Measurements from ENCODE around the gene PTPRN2. TPM values are rescaled to one million over a fixed set of nuclear protein-coding genes. Genes with fewer than 3 reads are reported as not detected.
"Not testable (repeated sequence)": the region's sequence is repeated elsewhere in the genome, so short reads cannot be mapped to it uniquely, and the experiment has no call there.

PTPRN2 gene
- total RNA-seq, 2 experiments from 2014 or later = 7.0 to 7.2 TPM

GRCh38 chr7:158312789-158313188 lies 274.8 kb downstream of the PTPRN2 start:
- H3K9me3 Mint-ChIP-seq (ENCODE audit: insufficient read depth) = peaks cover 33% of the 10 kb centered on the region
- H3K4me1 Mint-ChIP-seq (ENCODE audit: low read depth) = no peaks in the 10 kb centered on the region
- ATAC-seq (no peak), DNase-seq (no peak)
- no peak overlapping the region for H3K27ac Mint-ChIP-seq
- H3K27me3 Mint-ChIP-seq (ENCODE audit: low read depth) = peaks cover 4% of the 10 kb centered on the region
- ChIA-PET POLR2A (no interaction called here), CTCF (no interaction called here)
- H3K36me3 Mint-ChIP-seq (ENCODE audit: low read depth) = no peaks in the 10 kb centered on the region
- H3K4me3 Mint-ChIP-seq = no peak overlapping the region

- no peaks in the 10 kb centered on the region for H3K27me3 Mint-ChIP-seq (ENCODE audit: low read depth)
- ChIA-PET POLR2A (no interaction called here), CTCF (no interaction called here)
- H3K27ac Mint-ChIP-seq = no peak overlapping the region
- H3K36me3 Mint-ChIP-seq (ENCODE audit: low read depth) = no peaks in the 10 kb centered on the region
- ATAC-seq (no peak), DNase-seq (no peak)
- no peaks in the 10 kb centered on the region for H3K4me1 Mint-ChIP-seq (ENCODE audit: low read depth)
- peaks cover 35% of the 10 kb centered on the region for H3K9me3 Mint-ChIP-seq (ENCODE audit: insufficient read depth)
- H3K4me3 Mint-ChIP-seq = no peak overlapping the region
Measured at GRCh38 chr7:158311791-158312190, 275.8 kb downstream of the PTPRN2 start.

DNA sequence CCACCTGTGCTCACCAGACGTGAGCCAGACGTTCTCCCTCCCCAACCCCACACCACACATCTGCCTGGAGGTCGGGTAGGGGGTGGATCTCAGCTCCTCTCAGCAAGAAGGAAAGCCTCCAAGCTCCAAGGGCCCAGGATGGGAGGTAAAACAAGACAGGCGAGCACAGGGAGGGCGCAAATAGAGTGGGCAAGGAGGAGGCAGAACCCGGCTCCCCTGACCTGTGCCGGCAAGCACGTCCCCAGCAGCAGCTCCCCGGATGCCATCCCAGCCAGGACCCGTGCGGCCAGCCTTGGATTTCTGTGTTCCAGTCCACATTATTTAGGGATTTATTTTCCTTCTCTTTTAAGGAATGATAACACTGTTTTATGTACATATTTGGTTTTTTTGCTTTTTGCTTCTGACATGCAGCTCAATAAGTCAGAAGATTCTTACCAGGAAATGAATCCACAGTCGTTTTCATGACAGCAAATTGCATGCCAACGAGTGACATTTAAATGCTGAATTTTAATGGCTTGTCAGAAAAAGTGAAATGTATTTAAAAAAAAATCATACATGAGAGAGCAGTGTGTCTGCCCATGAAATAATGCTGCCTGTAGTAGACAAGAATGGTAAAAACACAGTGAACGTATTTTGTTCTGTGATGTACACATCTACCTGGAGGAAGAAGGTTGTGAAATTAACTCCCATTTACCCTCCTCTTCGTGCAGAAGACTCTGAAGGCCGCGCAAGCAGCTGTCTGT lies 276.5 kb downstream of the PTPRN2 start:
- H3K36me3 Mint-ChIP-seq (ENCODE audit: low read depth) = no peaks in the 10 kb centered on the region
- H3K4me1 Mint-ChIP-seq (ENCODE audit: low read depth) = no peaks in the 10 kb centered on the region
- no peak for ATAC-seq
- H3K9me3 Mint-ChIP-seq (ENCODE audit: insufficient read depth) = peaks cover 35% of the 10 kb centered on the region
- H3K4me3 Mint-ChIP-seq = no peak overlapping the region
- CTCF ChIA-PET = no interaction called here
- POLR2A ChIA-PET = no interaction called here
- H3K27ac Mint-ChIP-seq = no peak overlapping the region
- peaks cover 2% of the 10 kb centered on the region for H3K27me3 Mint-ChIP-seq (ENCODE audit: low read depth)
- no peak for DNase-seq

DNA sequence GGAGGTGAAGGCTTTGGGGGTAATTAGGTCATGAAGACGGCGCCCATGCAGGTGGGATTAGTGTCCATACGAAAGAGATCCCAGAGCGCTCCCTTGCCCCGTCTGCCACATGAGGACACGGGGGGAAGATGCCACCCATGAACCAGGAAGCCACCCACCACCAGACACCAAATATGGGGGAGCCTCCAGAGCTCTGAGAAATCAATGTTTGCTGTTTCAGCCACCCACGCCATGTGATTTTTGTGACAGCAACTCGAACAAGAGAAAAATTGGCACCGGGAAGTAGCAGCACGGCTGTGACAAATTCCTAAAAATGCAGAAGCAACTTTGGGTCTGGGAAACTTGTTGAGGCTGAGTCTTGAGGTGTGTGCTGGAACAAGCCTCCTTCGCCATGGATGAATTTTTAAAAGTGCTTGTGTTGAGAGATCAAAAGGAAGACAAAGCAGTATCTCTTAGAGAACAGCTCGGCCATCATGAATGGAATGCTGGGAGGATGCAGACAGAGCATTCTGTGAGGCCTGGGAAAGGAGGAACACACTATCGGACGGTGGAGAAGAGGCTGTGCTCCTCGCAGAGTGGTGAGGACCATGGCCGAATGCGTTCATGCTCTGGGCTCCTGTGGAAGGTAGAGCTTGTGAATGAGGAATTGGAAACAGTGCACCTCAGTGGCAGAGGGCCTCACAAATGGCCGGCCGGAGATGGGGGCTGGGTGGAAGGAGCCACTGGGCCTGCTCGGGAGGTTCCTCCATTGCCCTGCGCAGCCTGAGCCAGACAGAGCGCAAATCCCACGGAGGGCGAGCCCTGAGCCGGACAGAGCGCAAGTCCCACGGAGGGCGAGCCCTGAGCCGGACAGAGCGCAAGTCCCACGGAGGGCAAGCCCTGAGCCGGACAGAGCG lies 277.5 kb downstream of the PTPRN2 start:
- ATAC-seq = no peak

DNA sequence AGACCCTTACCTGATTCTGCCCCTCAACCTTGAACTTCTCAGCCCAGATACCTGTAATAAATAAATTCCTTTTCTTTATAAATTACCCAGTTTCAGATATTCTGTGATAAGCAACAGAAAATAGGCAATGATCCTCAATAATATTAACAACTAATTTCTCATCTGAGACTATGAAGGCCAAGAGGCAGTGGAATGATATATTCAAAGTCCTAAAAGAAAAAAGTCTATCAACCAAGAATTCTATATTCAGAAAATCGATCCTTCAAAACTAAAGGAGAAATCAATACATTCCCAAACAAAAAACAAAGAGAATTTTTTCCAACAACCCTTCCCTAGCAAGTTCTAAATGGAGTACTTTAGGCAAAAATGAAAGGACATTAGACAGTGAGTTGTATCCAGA lies 279.6 kb downstream of the PTPRN2 start:
- ATAC-seq (no peak), DNase-seq (no peak)
- H3K27me3 Mint-ChIP-seq (ENCODE audit: low read depth) = peaks cover 2% of the 10 kb centered on the region
- no peak overlapping the region for H3K27ac Mint-ChIP-seq
- POLR2A ChIA-PET = no interaction called here
- no peaks in the 10 kb centered on the region for H3K4me1 Mint-ChIP-seq (ENCODE audit: low read depth)
- no peaks in the 10 kb centered on the region for H3K36me3 Mint-ChIP-seq (ENCODE audit: low read depth)
- CTCF ChIA-PET = no interaction called here
- H3K4me3 Mint-ChIP-seq = no peak overlapping the region
- peaks cover 32% of the 10 kb centered on the region for H3K9me3 Mint-ChIP-seq (ENCODE audit: insufficient read depth)

More for the DNA sequence above, 277.5 kb downstream of the PTPRN2 start:
- Mint-ChIP-seq H3K27ac (no peak overlapping the region), H3K9me3 (ENCODE audit: insufficient read depth) (peaks cover 32% of the 10 kb centered on the region), H3K27me3 (ENCODE audit: low read depth) (peaks cover 2% of the 10 kb centered on the region), H3K4me3 (no peak overlapping the region), H3K4me1 (ENCODE audit: low read depth) (no peaks in the 10 kb centered on the region), H3K36me3 (ENCODE audit: low read depth) (no peaks in the 10 kb centered on the region)
- POLR2A ChIA-PET = no interaction called here
- no peak for DNase-seq
- CTCF ChIA-PET = no interaction called here

- H3K36me3 Mint-ChIP-seq (ENCODE audit: low read depth); POLR2A ChIA-PET; H3K4me3 Mint-ChIP-seq; DNase-seq; H3K9me3 Mint-ChIP-seq (ENCODE audit: insufficient read depth); ATAC-seq; H3K27me3 Mint-ChIP-seq (ENCODE audit: low read depth); H3K27ac Mint-ChIP-seq; CTCF ChIA-PET; H3K4me1 Mint-ChIP-seq (ENCODE audit: low read depth): not testable (repeated sequence)
Measured at GRCh38 chr7:158304072-158304471, 283.6 kb downstream of the PTPRN2 start.

DNA sequence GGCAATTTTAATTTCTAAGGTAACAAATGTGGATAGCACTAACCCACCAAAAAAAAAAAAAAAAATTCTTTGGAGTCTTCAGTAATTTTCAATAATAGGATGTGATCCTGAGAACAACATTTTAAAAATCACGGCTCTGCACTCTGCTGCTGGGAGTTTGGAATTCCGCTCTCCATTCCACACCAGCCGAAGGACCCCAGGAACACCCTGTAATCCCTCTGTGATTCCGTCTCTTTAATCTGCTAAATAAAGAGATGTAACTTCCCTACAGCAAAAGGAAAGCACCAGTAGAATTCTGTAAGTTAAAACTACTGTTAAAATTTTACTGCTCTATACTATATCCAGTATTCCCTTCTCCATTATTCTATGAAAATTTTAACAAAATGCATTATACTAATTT lies 284.5 kb downstream of the PTPRN2 start:
- H3K9me3 Mint-ChIP-seq (ENCODE audit: insufficient read depth) = peaks cover 4% of the 10 kb centered on the region
- no peak overlapping the region for H3K27ac Mint-ChIP-seq
- CTCF ChIA-PET = no interaction called here
- H3K27me3 Mint-ChIP-seq (ENCODE audit: low read depth) = peaks cover 2% of the 10 kb centered on the region
- POLR2A ChIA-PET = no interaction called here
- H3K4me3 Mint-ChIP-seq = no peak overlapping the region
- H3K36me3 Mint-ChIP-seq (ENCODE audit: low read depth) = no peaks in the 10 kb centered on the region
- ATAC-seq = no peak
- no peak for DNase-seq
- no peaks in the 10 kb centered on the region for H3K4me1 Mint-ChIP-seq (ENCODE audit: low read depth)

DNA sequence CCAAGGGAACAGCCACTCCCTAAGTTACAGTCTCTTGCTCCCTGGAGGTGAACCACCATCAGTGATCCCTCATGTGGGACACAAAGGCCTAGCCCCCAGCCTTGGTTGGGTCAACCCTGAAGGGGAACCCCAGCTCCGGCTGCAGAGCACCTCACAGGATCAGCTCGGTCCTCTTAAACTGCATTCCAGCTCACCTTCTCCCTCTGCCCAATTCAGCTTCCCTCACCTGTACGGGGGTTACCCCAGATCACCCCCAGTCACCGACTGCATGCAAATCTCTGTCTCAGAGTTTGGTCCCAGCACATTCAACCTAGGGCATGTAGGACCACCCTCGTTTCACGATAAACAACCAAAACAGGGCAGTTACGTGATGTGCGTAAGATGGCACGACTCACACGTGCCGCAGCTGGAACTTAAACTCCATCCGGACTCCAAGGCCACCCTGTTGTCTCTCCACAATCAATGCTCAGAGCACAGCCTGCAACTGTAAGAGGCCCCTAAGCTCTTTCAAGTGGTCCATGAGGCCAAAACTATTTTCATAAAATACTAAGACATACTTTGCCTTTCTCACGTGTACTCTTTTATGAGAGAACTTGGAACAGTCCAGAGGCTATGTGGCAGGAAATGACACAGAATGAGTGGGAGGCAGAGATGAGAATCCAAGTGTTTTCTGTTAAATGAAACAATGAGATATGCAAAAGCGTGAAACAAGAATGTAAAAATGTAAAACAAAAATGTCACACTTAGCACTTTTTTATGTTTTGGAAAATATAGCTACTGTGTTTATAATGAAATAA lies 285.2 kb downstream of the PTPRN2 start:
- DNase-seq (peak; percentile 6), ATAC-seq (no peak)
- Mint-ChIP-seq H3K9me3 (ENCODE audit: insufficient read depth) (no peaks in the 10 kb centered on the region), H3K4me1 (ENCODE audit: low read depth) (no peaks in the 10 kb centered on the region), H3K27me3 (ENCODE audit: low read depth) (peaks cover 2% of the 10 kb centered on the region), H3K4me3 (no peak overlapping the region), H3K36me3 (ENCODE audit: low read depth) (no peaks in the 10 kb centered on the region), H3K27ac (no peak overlapping the region)
- ChIA-PET POLR2A (no interaction called here), CTCF (no interaction called here)

GRCh38 chr7:158301207-158301606 lies 286.4 kb downstream of the PTPRN2 start:
- CTCF ChIA-PET = no interaction called here
- H3K36me3 Mint-ChIP-seq (ENCODE audit: low read depth) = no peaks in the 10 kb centered on the region

DNA sequence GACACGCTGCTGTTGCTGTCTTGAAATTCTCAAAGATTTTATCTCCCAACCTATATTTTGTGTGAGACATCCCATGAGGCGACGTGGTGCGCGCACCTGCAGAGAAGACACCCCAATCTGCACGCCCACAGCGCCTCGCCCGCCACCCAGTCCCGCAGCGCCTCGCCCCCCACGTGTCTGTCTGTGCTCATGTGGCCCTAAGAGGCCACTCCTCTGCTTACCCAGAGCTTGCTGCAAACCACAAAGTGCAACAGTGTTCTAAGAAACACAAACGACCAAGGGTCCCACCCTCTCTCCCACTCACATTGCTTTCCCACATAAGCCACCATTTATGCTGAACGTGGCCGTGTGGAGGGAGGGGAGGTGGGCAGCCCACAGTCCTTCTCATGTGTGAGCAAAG lies 287.2 kb downstream of the PTPRN2 start:
- peak; percentile 7 for DNase-seq
- ChIA-PET CTCF (no interaction called here), POLR2A (no interaction called here)
- Mint-ChIP-seq H3K36me3 (ENCODE audit: low read depth) (no peaks in the 10 kb centered on the region), H3K4me1 (ENCODE audit: low read depth) (no peaks in the 10 kb centered on the region), H3K27me3 (ENCODE audit: low read depth) (no peaks in the 10 kb centered on the region), H3K27ac (no peak overlapping the region), H3K4me3 (no peak overlapping the region), H3K9me3 (ENCODE audit: insufficient read depth) (no peaks in the 10 kb centered on the region)
- no peak for ATAC-seq

More at GRCh38 chr7:158301207-158301606, 286.4 kb downstream of the PTPRN2 start:
- ATAC-seq (no peak), DNase-seq (peak; percentile 14)
- Mint-ChIP-seq H3K4me3 (no peak overlapping the region), H3K4me1 (ENCODE audit: low read depth) (no peaks in the 10 kb centered on the region), H3K27me3 (ENCODE audit: low read depth) (no peaks in the 10 kb centered on the region), H3K27ac (no peak overlapping the region), H3K9me3 (ENCODE audit: insufficient read depth) (no peaks in the 10 kb centered on the region)
- POLR2A ChIA-PET = no interaction called here

DNA sequence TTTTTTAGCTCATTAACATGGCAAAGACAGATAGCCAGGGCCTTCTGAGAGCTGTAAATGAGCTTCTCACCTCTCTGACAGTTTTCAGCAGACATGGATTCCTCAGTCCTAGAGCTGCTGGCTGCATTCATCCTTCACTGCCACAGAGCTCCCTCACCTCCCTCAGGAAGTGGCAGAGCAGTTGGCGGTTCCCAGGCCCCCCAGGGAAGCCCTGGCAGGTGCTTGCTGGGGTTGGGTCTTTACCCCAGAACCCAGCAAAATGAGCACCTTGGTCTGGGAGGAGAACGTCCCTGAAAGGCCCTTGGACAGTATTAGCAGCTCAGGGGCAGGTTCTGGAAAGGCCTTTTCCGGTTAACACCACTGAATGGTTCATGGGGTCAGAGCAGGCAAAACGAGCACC lies 288.0 kb downstream of the PTPRN2 start:
- Mint-ChIP-seq H3K27me3 (ENCODE audit: low read depth) (no peaks in the 10 kb centered on the region), H3K9me3 (ENCODE audit: insufficient read depth) (no peaks in the 10 kb centered on the region), H3K4me3 (no peak overlapping the region), H3K36me3 (ENCODE audit: low read depth) (no peaks in the 10 kb centered on the region), H3K27ac (no peak overlapping the region), H3K4me1 (ENCODE audit: low read depth) (no peaks in the 10 kb centered on the region)
- DNase-seq (peak; percentile 12), ATAC-seq (no peak)
- POLR2A ChIA-PET = no interaction called here
- CTCF ChIA-PET = no interaction called here

- ATAC-seq (no peak), DNase-seq (no peak)
- H3K36me3 Mint-ChIP-seq (ENCODE audit: low read depth) = no peaks in the 10 kb centered on the region
- ChIA-PET CTCF (no interaction called here), POLR2A (no interaction called here)
- no peak overlapping the region for H3K27ac Mint-ChIP-seq
- H3K9me3 Mint-ChIP-seq (ENCODE audit: insufficient read depth) = no peaks in the 10 kb centered on the region
- no peaks in the 10 kb centered on the region for H3K4me1 Mint-ChIP-seq (ENCODE audit: low read depth)
- no peak overlapping the region for H3K4me3 Mint-ChIP-seq
- no peaks in the 10 kb centered on the region for H3K27me3 Mint-ChIP-seq (ENCODE audit: low read depth)
Measured at GRCh38 chr7:158296798-158297104, 290.9 kb downstream of the PTPRN2 start.

Data from activated CD8-positive, alpha-beta T cell treated with anti-CD3 and anti-CD28 coated beads, Interleukin-2, amount 10 ng/mL, durations not matched to agents 7 days and 5 days (primary cell).